ENCODE measurements around the gene GFY.
A peak's percentile ranks its signal among the peaks of the same experiment; 100 is the strongest.

The GFY gene

DNA sequence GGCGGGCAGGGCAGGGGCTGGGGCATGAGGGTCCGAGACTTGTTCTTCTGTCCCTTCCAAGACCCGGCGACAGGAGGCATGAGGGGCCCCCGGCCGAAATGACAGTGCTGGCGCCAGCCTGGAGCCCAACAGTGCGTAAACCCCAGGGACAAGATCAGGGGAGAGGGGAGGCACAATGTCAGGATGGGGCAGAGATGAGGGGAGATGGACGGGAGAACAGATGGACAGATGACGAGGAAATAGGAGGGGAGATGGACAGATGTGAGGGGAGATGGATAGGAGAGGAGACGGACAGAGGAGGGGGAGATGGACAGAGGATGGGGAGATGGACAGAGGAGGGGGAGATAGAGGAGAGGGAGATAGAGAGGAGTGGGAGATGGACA is 49.3 kb downstream of the GFY start:
- CTCF ChIA-PET, result interaction anchor here (0.7 to 2.2 kb wide), 3 partner anchors 74 to 121 kb away, joined by 3 to 23 read pairs (median 3); no protein-coding TSS in a partner anchor
- Histone ChIP-seq H3K4me3 (ENCODE audit: control insufficient read depth in 1 of 7, extremely low read depth in 1 of 7, insufficient read depth in 4 of 7, low read depth in 2 of 7, low read length in 6 of 7) (peak overlapping the region; percentile 23 to 81 (median 65)), H3K36me3 (ENCODE audit: control insufficient read depth in 4 of 4, insufficient read depth in 4 of 4, low read length in 3 of 4) (peaks cover 0 to 3% (median 0%) of the 10 kb centered on the region in 4 experiments), H3K4me1 (ENCODE audit: control extremely low read depth in 1 of 4, control insufficient read depth in 4 of 4, insufficient read depth in 4 of 4, low read length in 3 of 4) (peaks cover 4 to 52% (median 47%) of the 10 kb centered on the region in 4 experiments), H3K27ac (ENCODE audit: insufficient read depth in 1 of 2, low read depth in 1 of 2, low read length in 2 of 2, poor library complexity in 1 of 2, severe bottlenecking in 2 of 2) (peak overlapping the region in 1 of 2 experiments; percentile 79), H3K27me3 (replicated peaks in 2 of 5; ENCODE audit: control insufficient read depth in 4 of 5, insufficient read depth in 5 of 5, low read length in 4 of 5) (no peaks in the 10 kb centered on the region), H3K9me3 (ENCODE audit: control extremely low read depth in 1 of 5, control insufficient read depth in 4 of 5, insufficient read depth in 2 of 5, low read depth in 1 of 5, low read length in 4 of 5) (no peaks in the 10 kb centered on the region)
- POLR2A ChIA-PET, result interaction anchor here (1.1 kb wide), 1 partner anchor 21 kb away, joined by 4 read pairs; the partner anchor contains the start of gene ALDH16A1
- DNase-seq, result no peak
- WGBS (ENCODE audit: insufficient coverage), result 7% methylated on average over 11 of the region's 11 CpGs

DNA sequence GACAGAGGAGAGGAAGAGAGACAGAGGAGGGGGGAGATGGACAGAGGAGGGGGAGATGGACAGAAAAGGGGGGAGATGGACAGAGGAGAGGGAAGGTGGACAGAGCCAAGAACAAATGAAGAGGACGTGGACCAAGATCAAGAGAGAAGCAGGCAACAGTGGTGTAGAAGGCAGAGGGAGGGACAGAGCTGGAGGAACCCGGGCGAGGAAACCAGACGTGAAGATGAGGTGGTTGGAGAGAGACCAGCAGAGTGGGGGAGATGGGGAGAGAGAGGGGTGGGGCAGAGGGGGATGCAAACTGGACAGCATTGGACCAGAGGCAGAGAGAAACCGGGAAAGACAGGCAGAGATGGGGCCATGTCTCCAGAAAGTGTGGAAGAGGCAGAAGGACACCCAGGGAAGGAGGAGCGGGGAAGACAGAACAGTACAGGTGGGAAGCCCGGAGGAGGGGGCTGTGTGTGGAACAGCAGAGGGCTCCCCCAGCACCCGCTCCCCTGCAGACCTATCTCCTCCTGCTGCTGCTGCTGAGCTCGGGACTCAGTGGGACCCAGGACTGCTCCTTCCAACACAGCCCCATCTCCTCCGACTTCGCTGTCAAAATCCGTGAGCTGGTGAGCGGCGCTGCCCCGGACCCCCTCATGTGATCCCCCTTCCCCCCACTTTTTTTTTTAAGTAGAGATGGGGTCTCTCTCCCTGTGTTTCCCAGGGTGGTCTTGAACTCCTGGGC is 50.2 kb downstream of the GFY start:
- H3K27ac ChIP-seq (ENCODE audit: insufficient read depth in 1 of 2, low read depth in 1 of 2, low read length in 2 of 2, poor library complexity in 1 of 2, severe bottlenecking in 2 of 2), result peak overlapping the region in 1 of 2 experiments; percentile 79
- peaks cover 0 to 3% (median 0%) of the 10 kb centered on the region in 4 experiments for H3K36me3 ChIP-seq (ENCODE audit: control insufficient read depth in 4 of 4, insufficient read depth in 4 of 4, low read length in 3 of 4)
- peaks cover 4 to 45% (median 39%) of the 10 kb centered on the region in 4 experiments for H3K4me1 ChIP-seq (ENCODE audit: control extremely low read depth in 1 of 4, control insufficient read depth in 4 of 4, insufficient read depth in 4 of 4, low read length in 3 of 4)
- no peak for DNase-seq
- H3K4me3 ChIP-seq (ENCODE audit: control insufficient read depth in 1 of 7, extremely low read depth in 1 of 7, insufficient read depth in 4 of 7, low read depth in 2 of 7, low read length in 6 of 7), result no peak overlapping the region
- H3K27me3 ChIP-seq (replicated peaks in 2 of 5; ENCODE audit: control insufficient read depth in 4 of 5, insufficient read depth in 5 of 5, low read length in 4 of 5), result no peaks in the 10 kb centered on the region
- WGBS (ENCODE audit: insufficient coverage), result 76% methylated on average over 10 of the region's 15 CpGs
- CTCF ChIA-PET, result interaction anchor here (0.8 to 1.8 kb wide), 6 partner anchors 22 to 204 kb away, joined by 3 to 4 read pairs (median 3); partner anchors contain the start of gene ALDH16A1
- POLR2A ChIA-PET, result interaction anchor here (1.3 kb wide), 1 partner anchor 21 kb away, joined by 4 read pairs; the partner anchor contains the start of gene RPS11
- no peaks in the 10 kb centered on the region for H3K9me3 ChIP-seq (ENCODE audit: control extremely low read depth in 1 of 5, control insufficient read depth in 4 of 5, insufficient read depth in 2 of 5, low read depth in 1 of 5, low read length in 4 of 5)

GRCh38 chr19:49475995-49476880 is 51.0 kb downstream of the GFY start:
- peak in 2 of 3 donors; percentile 70 to 73 for DNase-seq
- CTCF ChIA-PET, result interaction anchor here (0.8 to 1.8 kb wide), 8 partner anchors 22 to 203 kb away, joined by 3 to 4 read pairs (median 3); partner anchors contain the start of genes ALDH16A1 and PIH1D1

More at GRCh38 chr19:49475995-49476880, 51.0 kb downstream of the GFY start:
- H3K36me3 ChIP-seq (ENCODE audit: control insufficient read depth in 4 of 4, insufficient read depth in 4 of 4, low read length in 3 of 4), result no peaks in the 10 kb centered on the region
- WGBS (ENCODE audit: insufficient coverage), result 69% methylated on average over 20 of the region's 27 CpGs
- no peak overlapping the region for H3K27ac ChIP-seq (ENCODE audit: insufficient read depth in 1 of 2, low read depth in 1 of 2, low read length in 2 of 2, poor library complexity in 1 of 2, severe bottlenecking in 2 of 2)
- peaks cover 0 to 36% (median 30%) of the 10 kb centered on the region in 4 experiments for H3K4me1 ChIP-seq (ENCODE audit: control extremely low read depth in 1 of 4, control insufficient read depth in 4 of 4, insufficient read depth in 4 of 4, low read length in 3 of 4)
- H3K9me3 ChIP-seq (ENCODE audit: control extremely low read depth in 1 of 5, control insufficient read depth in 4 of 5, insufficient read depth in 2 of 5, low read depth in 1 of 5, low read length in 4 of 5), result no peaks in the 10 kb centered on the region
- POLR2A ChIA-PET, result interaction anchor here (1.3 kb wide), 1 partner anchor 20 kb away, joined by 4 read pairs; the partner anchor contains the start of gene RPS11
- H3K27me3 ChIP-seq (replicated peaks in 2 of 5; ENCODE audit: control insufficient read depth in 4 of 5, insufficient read depth in 5 of 5, low read length in 4 of 5), result no peaks in the 10 kb centered on the region
- no peak overlapping the region for H3K4me3 ChIP-seq (ENCODE audit: control insufficient read depth in 1 of 7, extremely low read depth in 1 of 7, insufficient read depth in 4 of 7, low read depth in 2 of 7, low read length in 6 of 7)

All from common myeloid progenitor, CD34-positive (primary cell).